Measurements from ENCODE around the gene DERA.
"Not testable (repeated sequence)": the region's sequence is repeated elsewhere in the genome, so short reads cannot be mapped to it uniquely, and the experiment has no call there.

- TF ChIP-seq CTCF, POLR2AphosphoS5, POLR2A (IDR thresholded peaks at IDR 0.05): not testable (repeated sequence)
Measured at GRCh38 chr12:15914131-15914530, 3.0 kb downstream of the DERA start.
